Mesothelial cell of epicardium (in vitro differentiated cells): ENCODE results near the gene CSRNP2. TPM values are rescaled to one million over a fixed set of nuclear protein-coding genes. Genes with fewer than 3 reads are reported as not detected.

ENCODE experiments used
- DNase-seq, 2 experiments: peaks; one replicate each; pipeline ENCODE4 v3.0.0; 2021; ENCODE audit warnings: low spot score in 2 of 2; ENCODE audit not compliant: unreplicated experiment in 2 of 2
- H3K27ac Mint-ChIP-seq: 2 replicates; pipeline ENCODE4 v1.8.0; 2021; ENCODE audit warnings: mixed read lengths
- H3K27me3 Mint-ChIP-seq: 2 replicates; pipeline ENCODE4 v1.8.0; 2021; ENCODE audit warnings: low read depth, mixed read lengths
- H3K36me3 Mint-ChIP-seq: 2 replicates; pipeline ENCODE4 v1.8.0; 2021; ENCODE audit warnings: mixed read lengths
- H3K4me1 Mint-ChIP-seq: 2 replicates; pipeline ENCODE4 v1.8.0; 2021; ENCODE audit warnings: mixed read lengths
- H3K4me3 Mint-ChIP-seq: 2 replicates; pipeline ENCODE4 v1.8.0; 2021; ENCODE audit warnings: mild to moderate bottlenecking, moderate library complexity, mixed read lengths
- H3K9me3 Mint-ChIP-seq: 2 replicates; pipeline ENCODE4 v1.8.0; 2021; ENCODE audit warnings: mixed read lengths
- total RNA-seq: library from RNA; stranded (reverse); gene quantifications from 3 replicates; pipeline ENCODE4 v1.2.1, GENCODE V29; 2021
- TF ChIP-seq, protein P1 (sequence below): fragments of 200-600 bp; sonication (generic); IDR thresholded peaks from one replicate; pipeline ENCODE4 v1.5.0; 2021; ENCODE audit warnings: antibody characterized with exemption; ENCODE audit not compliant: unreplicated experiment

Gene CSRNP2
- total RNA-seq, 1 donor from 2014 or later, result 50.5 TPM

DNA sequence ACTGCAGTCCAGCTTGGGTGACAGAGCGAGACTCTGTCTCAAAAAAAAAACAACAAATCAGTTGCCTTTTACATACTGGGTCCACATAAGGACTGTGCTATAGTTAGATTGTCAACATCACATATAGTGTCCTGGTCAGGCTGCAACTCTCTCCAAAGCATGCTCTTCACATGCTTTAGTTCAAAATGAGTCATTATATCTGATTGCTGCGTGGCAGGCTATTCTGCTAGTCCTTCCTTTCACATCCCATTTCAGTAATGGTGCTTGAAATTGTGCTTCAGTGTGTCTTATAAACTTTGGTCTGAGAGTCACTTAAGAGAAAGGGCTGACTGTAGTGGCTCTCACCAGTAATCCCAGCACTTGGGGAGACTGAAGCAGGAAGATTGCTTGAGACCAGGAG, 28.3 kb downstream of the CSRNP2 start:
- Mint-ChIP-seq H3K27me3 (no peaks in the 10 kb centered on the region), H3K9me3 (no peaks in the 10 kb centered on the region), H3K4me3 (no peak overlapping the region), H3K4me1 (no peaks in the 10 kb centered on the region), H3K36me3 (peaks cover 35% of the 10 kb centered on the region), H3K27ac (no peak overlapping the region)
- no peak for DNase-seq
- TF ChIP-seq, protein P1, sequence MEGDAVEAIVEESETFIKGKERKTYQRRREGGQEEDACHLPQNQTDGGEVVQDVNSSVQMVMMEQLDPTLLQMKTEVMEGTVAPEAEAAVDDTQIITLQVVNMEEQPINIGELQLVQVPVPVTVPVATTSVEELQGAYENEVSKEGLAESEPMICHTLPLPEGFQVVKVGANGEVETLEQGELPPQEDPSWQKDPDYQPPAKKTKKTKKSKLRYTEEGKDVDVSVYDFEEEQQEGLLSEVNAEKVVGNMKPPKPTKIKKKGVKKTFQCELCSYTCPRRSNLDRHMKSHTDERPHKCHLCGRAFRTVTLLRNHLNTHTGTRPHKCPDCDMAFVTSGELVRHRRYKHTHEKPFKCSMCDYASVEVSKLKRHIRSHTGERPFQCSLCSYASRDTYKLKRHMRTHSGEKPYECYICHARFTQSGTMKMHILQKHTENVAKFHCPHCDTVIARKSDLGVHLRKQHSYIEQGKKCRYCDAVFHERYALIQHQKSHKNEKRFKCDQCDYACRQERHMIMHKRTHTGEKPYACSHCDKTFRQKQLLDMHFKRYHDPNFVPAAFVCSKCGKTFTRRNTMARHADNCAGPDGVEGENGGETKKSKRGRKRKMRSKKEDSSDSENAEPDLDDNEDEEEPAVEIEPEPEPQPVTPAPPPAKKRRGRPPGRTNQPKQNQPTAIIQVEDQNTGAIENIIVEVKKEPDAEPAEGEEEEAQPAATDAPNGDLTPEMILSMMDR, result no peak

DNA sequence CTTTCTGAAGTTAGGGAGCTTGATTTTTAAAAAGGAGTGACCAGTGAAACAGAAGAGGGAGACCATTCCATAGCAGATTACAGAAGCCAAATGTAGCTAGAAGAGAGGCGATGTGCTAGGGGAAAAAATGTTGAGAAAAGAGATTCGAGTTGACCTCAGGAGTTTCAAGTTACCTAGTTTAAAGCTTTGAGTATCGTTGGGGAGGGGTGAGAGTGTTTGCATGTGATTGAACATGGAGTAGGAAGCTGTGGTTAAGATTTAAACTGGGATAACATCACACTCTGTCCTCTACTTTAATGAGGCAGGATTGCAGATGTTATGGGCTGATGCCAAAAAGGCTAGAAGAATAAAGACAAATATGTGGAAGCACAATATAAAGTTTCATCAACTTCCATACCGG, 31.6 kb downstream of the CSRNP2 start:
- H3K4me1 Mint-ChIP-seq, result peaks cover 15% of the 10 kb centered on the region
- H3K4me3 Mint-ChIP-seq, result no peak overlapping the region
- no peak overlapping the region for H3K27ac Mint-ChIP-seq
- H3K9me3 Mint-ChIP-seq, result no peaks in the 10 kb centered on the region
- TF ChIP-seq, protein P1, result no peak
- no peaks in the 10 kb centered on the region for H3K27me3 Mint-ChIP-seq
- H3K36me3 Mint-ChIP-seq, result peaks cover 24% of the 10 kb centered on the region
- no peak for DNase-seq

DNA sequence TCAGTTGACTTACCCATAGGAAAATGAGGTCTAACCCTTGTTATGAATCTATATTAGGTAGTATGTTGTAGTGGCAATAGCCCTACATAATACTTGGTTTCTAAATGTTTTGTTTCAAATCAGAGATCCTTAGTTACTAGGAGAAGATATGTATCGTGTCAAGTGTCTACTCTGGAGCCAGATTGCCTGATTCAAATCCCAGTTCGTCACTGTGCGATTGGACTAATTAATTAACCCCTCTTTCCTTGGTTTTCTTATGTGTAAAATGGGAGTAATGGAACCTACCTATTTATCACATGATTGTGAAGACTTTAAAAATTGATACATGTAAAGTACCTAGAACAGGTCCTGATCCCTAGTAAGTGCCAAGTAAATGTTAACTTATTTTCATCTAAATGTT, 33.9 kb downstream of the CSRNP2 start:
- no peak for DNase-seq
- no peaks in the 10 kb centered on the region for H3K9me3 Mint-ChIP-seq
- TF ChIP-seq, protein P1, result no peak
- no peaks in the 10 kb centered on the region for H3K27me3 Mint-ChIP-seq
- no peak overlapping the region for H3K27ac Mint-ChIP-seq
- peaks cover 15% of the 10 kb centered on the region for H3K36me3 Mint-ChIP-seq
- H3K4me1 Mint-ChIP-seq, result peaks cover 15% of the 10 kb centered on the region
- H3K4me3 Mint-ChIP-seq, result peak overlapping the region; percentile 93

DNA sequence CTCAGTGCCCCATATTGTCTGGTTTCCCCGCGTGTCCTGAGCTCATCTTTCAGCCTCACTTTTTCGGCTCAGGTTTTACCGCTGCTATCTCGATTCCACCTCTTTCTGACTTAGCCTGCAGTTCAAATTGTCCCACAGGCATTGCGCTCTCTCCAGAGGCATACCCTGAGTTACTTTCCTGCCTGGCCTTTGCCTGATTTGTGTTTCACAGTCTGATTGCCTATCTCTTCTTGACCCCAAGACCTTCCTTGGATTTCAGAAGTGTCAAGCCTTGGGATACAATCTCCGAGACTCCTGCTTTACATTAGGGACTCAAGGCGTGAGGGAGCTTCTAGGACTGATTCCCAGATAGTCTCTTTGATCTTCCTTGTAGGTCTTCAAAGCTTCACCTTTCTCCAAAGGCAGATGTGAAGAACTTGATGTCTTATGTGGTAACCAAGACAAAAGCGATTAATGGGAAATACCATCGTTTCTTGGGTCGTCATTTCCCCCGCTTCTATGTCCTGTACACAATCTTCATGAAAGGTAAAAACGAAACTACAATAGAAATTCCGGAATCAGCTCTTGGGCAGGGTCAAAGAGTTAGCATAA, 34.6 kb downstream of the CSRNP2 start:
- no peak for DNase-seq
- peak overlapping the region; percentile 95 for H3K27ac Mint-ChIP-seq
- peaks cover 15% of the 10 kb centered on the region for H3K4me1 Mint-ChIP-seq
- no peaks in the 10 kb centered on the region for H3K9me3 Mint-ChIP-seq
- H3K4me3 Mint-ChIP-seq, result peak overlapping the region; percentile 93
- H3K27me3 Mint-ChIP-seq, result no peaks in the 10 kb centered on the region
- H3K36me3 Mint-ChIP-seq, result peaks cover 9% of the 10 kb centered on the region
- TF ChIP-seq, protein P1, result no peak

DNA sequence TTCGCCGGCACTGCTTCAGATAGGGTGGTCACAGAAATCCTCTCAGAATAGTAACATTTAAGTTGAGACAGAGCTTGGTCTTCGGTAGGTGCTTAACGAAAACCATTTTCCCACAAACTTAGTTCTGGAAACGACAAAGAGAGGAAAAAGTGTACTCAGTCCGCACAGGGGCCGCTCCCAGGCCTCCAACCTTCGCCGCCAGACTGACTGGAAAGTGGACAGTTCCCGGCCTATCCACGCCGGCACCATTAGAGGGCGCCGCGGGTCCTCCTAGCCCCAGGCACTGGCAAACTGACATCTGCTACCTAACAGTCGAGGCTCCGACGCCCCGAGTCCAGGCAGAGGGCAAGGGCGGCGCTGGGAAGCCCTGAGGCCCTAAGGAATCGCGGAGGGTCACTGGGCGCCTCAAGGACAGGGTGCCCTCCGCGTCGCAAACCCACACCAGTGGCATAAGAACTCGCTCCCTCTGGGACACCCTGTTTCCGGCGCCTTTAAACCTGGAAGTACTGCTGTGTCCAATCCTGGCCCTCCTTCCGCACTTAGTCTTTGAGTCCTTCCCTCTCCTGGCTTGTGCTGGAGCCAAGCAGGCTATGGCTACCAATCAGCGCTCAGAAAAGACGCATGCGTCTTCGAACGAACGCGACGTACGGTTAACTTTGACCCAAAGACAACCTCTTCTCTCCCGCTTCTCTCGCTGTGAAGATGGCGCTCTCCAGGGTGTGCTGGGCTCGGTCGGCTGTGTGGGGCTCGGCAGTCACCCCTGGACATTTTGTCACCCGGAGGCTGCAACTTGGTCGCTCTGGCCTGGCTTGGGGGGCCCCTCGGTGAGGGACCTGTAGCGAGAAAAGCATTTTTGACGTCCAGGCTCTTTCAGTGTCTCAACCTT, 35.5 kb downstream of the CSRNP2 start, which contains the start of gene LETMD1:
Gene LETMD1 (plus strand): TSS at position 673 of the 886 bp plus-strand sequence. CDS start 30 bp downstream, at position 703.
- Mint-ChIP-seq H3K36me3 (peaks cover 7% of the 10 kb centered on the region), H3K4me3 (peak within 1 kb of the TSS; percentile 93), H3K27ac (peak within 1 kb of the TSS; percentile 95), H3K27me3 (no peaks in the 10 kb centered on the region), H3K4me1 (peaks cover 15% of the 10 kb centered on the region), H3K9me3 (no peaks in the 10 kb centered on the region)
- DNase-seq, result peak; percentile 82 to 92
- TF ChIP-seq, protein P1, result peak; percentile 73
